ENCODE results near the gene ABCD1.

The ABCD1 gene

DNA sequence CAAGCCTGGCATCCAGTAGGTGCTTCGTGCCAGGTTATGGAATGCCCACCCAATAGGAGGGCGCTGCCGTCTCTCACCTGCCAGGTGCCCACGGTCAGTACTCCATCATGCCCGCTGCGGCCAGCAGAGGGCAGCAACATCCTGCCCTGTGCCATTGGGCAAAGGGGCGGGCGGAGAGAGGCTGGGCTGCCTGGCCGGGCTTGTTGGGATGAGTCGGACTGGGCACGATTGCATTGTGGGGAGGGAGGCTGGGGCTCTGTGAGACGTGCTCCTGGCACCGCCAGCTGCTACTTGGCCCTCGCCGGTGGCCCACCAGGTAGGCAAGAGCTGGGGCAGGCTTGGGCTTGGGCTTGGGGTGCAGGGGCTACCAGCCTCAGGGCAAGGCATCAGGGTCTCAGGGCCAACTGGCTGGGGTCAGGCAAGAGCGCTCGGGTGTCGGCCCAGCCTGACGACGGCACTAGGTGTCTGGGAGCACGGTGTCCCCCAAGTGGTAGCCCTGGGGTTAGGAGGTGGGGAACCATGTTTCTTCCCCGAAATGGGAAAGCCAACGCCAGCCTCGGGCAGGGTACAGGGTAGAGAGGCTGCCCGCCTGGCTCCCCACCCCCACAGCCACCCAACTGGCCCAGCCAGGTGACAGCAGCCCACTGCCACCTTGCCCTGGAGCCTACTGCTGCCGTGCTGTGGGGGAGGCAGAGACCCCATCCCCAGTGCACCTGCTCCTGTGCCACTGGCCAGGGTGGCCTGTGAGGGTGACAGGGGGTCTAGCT is 39.5 kb downstream of the ABCD1 start, which contains the start of gene PLXNB3:
PLXNB3 (plus strand) TSS at position 261 of the 767 bp plus-strand sequence. CDS start 1,287 bp downstream, outside the sequence.
- FAIRE-seq: no peak

DNA sequence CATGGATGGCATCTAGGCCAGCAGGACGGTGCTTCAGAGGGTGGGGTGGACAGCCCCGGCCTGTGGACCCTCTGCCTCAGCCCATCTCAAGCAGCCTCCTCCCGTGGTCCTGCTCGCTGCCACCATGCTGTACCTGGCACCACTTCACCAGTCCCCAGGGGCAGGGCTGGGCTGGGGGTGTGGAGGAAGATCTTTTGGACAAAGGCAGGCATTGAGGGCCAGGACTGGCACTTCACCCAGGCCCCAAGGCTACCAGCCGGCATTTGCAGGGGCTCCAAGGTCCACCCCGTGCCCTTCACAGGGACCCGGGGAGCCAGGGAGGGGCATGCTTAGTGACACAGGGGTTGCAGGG is 40.1 kb downstream of the ABCD1 start:
- FAIRE-seq: no peak

- FAIRE-seq: no peak
Observed at GRCh38 chrX:153765138-153766079, 40.8 kb downstream of the ABCD1 start.

DNA sequence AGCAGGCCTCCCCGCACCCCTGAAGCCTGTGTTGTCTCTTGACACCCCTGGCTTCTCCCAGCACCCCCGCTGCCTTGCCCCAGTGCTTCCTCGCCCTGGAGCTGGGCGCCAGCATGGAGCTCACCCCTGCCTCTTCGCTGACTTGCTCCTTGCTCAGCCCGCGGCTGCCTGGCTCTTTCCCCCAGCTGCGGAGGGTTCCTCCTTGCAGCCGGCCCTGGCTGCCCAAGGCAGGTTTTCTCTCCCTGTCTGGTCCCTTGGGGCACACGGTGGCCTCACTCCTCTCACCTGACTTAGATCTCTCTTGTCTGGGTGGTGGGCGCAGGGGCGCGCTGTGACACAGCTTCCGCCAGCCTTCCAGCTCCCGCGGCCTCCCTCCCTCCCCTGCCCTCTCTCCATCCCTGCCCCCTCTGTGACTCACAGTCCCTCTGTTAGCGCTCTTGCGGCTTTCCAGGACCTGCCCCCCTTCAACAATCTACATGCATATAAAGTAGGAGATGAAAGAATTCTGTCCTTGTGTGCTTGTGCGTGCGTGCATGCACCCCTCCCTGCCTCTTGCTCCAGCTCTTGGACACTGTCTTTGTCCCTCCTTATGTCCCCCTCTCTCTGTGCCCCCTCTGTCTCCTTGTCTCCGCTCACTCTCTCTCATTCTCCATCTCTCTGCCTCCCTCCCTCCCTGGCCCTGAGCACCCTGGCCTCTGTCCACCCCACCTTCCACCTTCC is 41.6 kb downstream of the ABCD1 start:
- no peak for FAIRE-seq

DNA sequence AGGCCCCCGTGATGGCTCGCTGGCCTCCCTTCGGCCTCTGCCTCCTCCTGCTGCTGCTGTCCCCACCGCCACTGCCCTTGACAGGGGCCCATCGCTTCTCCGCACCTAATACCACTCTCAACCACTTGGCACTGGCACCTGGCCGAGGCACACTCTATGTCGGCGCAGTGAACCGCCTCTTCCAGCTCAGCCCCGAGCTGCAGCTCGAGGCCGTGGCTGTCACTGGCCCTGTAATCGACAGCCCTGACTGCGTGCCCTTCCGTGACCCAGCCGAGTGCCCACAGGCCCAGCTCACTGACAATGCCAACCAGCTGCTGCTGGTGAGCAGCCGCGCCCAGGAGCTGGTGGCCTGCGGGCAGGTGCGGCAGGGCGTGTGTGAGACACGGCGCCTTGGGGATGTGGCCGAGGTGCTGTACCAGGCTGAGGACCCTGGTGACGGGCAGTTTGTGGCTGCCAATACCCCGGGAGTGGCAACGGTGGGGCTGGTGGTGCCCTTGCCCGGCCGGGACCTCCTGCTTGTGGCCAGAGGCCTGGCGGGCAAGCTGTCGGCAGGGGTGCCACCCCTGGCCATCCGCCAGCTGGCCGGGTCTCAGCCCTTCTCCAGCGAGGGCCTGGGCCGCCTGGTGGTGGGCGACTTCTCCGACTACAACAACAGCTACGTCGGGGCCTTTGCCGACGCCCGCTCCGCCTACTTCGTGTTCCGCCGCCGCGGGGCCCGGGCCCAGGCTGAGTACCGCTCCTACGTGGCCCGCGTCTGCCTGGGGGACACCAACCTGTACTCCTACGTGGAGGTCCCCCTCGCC is 42.4 kb downstream of the ABCD1 start:
- no peak for FAIRE-seq

GRCh38 chrX:153767674-153768055 is 43.0 kb downstream of the ABCD1 start:
- FAIRE-seq: no peak

DNA sequence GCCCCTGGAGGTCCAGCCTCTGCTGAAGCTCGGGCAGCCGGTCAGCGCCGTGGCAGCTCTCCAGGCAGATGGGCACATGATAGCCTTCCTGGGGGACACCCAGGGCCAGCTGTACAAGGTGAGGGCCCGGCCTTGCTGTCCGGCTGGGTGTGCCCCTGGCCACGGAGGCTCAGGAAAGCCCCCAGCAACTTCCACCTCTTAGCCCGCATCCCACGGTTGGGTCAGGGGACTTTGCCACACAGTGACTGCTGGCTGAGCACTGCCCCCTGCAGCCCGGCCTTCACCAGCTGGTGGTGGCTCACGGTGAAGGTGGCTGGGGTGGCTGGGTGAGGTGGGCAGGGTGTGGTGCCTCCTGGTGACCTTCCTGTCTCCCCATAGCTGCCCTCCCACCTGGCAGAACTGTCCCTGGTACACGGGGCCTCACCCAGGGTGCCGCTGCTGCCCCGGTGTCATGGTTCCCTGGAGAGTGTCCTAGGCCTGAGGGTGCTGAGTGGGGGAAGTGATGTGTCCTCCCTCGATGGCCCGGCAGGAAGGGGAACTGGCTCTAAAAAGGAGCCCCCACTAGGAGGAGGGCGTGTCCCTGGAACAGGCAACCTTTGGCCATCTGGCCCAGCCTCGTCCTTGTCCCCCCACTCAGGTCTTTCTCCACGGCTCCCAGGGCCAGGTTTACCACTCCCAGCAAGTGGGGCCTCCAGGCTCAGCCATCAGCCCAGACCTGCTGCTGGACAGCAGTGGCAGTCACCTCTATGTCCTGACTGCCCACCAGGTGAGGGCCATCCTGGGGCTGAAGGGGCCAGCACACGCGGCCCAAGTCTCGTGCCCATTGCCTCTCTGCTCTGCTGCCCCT is 43.9 kb downstream of the ABCD1 start:
- FAIRE-seq: no peak

DNA sequence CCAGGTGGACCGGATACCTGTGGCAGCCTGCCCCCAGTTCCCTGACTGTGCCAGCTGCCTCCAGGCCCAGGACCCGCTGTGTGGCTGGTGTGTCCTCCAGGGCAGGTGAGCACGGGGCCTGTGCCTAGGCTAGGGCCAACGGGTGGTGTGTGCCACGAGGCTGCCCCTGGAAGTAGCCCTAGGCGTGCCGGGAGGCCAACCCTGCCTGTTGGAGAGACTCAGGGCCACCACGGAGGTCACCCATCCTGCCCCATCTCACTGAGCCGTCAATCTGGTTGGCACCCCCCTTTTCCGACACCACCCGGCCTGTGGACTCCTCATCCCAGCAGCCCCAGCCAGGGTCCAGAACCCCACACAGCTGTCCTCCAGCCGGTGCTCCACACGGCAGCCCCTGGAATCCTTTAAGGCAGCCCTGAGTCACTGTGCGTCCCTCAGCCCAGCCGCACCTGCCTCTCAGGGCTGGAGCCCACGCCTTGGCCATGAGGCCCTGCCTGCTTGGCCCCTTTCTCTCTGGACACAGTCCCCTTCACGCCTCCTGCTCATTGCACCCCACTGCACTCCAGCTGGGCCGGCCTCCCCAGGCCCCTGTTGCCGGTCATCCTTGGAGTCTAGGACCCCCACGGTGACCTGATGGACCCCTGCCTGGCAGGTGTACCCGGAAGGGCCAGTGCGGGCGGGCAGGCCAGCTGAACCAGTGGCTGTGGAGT is 44.7 kb downstream of the ABCD1 start:
- FAIRE-seq: no peak

DNA sequence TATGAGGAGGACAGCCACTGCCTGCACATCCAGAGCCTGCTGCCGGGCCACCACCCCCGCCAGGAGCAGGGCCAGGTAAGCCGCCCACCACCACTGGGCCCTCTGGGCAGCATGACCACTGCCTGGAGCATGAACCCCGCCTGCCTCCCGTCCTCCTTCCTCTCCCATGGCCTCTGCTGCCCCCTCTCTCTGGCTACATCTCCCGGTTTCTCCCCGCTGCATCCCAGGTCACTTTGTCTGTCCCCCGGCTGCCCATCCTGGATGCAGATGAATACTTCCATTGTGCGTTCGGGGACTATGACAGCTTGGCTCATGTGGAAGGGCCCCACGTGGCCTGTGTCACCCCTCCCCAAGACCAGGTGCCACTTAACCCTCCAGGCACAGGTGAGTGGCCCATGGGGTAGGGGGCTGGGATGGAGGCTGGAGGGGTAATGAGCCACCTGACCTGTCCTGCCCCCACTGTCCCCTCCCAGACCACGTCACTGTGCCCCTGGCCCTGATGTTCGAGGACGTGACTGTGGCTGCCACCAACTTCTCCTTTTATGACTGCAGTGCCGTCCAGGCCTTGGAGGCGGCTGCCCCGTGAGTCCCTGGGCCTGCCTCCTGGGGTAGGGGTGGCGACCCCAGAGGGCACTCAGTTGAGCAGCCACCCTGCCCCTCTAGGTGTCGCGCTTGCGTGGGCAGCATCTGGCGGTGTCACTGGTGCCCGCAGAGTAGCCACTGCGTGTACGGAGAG is 45.4 kb downstream of the ABCD1 start:
- no peak for FAIRE-seq

- FAIRE-seq: no peak
Observed at GRCh38 chrX:153770601-153771414, 46.2 kb downstream of the ABCD1 start.

- FAIRE-seq: no peak
Observed at GRCh38 chrX:153771415-153772315, 47.0 kb downstream of the ABCD1 start.

GRCh38 chrX:153772316-153773217 is 47.9 kb downstream of the ABCD1 start:
- no peak for FAIRE-seq

- FAIRE-seq: no peak
Observed at GRCh38 chrX:153773218-153773611, 48.6 kb downstream of the ABCD1 start.

- no peak for FAIRE-seq
Observed at GRCh38 chrX:153773741-153774575, 49.3 kb downstream of the ABCD1 start.

DNA sequence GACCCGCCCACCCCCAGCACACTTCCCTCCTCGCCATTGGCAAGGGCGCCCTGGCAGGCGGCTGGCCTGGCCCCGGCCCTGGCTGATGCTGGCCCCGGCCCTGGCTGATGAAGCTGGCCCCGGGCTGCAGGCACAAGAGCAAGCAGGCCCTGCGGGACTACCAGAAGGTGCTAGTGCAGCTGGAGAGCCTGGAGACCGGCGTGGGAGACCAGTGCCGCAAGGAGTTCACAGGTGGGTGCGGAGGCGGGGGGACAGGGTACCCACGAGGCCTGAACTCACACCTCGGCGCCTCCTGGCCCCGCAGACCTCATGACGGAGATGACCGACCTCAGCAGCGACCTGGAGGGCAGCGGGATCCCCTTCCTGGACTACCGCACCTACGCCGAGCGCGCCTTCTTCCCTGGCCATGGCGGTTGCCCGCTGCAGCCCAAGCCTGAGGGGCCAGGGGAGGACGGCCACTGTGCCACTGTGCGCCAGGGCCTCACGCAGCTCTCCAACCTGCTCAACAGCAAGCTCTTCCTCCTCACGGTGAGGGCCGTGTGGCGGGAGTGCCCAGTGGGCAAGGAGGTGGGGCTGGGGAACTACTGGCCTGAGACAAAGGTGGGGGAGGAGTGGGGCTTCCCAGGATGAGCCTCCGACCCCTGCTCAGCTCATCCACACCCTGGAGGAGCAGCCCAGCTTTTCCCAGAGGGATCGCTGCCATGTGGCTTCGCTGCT is 50.1 kb downstream of the ABCD1 start:
- FAIRE-seq: no peak
